Measurements from ENCODE around the gene IGF1R.

DNA sequence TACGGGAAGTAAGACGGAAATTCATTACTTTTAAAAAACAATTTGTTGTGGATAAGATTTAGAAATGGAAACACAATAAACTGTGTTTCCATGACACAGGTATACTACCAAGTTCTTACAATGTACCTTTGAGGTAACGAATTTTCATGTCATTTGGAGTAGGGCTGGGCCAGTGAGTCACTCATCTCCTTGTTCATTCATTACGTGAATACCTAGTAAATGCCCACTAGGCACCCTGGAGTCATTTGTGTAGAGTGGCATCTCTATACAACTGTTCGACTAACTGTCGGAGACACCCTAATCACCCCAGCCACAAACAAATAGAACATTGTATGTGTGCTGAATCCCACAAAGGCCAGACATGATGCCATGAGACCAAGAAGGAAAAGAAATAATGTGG, 94.8 kb downstream of the IGF1R start:
- no peak for TF ChIP-seq POLR2A (IDR thresholded peaks at IDR 0.05; ENCODE audit: control extremely low read depth in 1 of 2, low read depth in 2 of 2, low read length in 2 of 2)
- no peak for TF ChIP-seq EGR1 (IDR thresholded peaks at IDR 0.05; ENCODE audit: borderline replicate concordance, low read depth, low read length)
- TF ChIP-seq POLR2AphosphoS5 (IDR thresholded peaks at IDR 0.05; ENCODE audit: low read depth, low read length) = no peak
- TF ChIP-seq YY1 (IDR thresholded peaks at IDR 0.05; ENCODE audit: low read depth, low read length) = no peak
- no peak for TF ChIP-seq SUZ12 (IDR thresholded peaks at IDR 0.05; ENCODE audit: low read length)
- TF ChIP-seq MAFK (IDR thresholded peaks at IDR 0.05; ENCODE audit: low read depth, low read length) = no peak
- TF ChIP-seq, protein P1, sequence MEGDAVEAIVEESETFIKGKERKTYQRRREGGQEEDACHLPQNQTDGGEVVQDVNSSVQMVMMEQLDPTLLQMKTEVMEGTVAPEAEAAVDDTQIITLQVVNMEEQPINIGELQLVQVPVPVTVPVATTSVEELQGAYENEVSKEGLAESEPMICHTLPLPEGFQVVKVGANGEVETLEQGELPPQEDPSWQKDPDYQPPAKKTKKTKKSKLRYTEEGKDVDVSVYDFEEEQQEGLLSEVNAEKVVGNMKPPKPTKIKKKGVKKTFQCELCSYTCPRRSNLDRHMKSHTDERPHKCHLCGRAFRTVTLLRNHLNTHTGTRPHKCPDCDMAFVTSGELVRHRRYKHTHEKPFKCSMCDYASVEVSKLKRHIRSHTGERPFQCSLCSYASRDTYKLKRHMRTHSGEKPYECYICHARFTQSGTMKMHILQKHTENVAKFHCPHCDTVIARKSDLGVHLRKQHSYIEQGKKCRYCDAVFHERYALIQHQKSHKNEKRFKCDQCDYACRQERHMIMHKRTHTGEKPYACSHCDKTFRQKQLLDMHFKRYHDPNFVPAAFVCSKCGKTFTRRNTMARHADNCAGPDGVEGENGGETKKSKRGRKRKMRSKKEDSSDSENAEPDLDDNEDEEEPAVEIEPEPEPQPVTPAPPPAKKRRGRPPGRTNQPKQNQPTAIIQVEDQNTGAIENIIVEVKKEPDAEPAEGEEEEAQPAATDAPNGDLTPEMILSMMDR (IDR thresholded peaks at IDR 0.05; ENCODE audit: control extremely low read depth in 1 of 3, insufficient read depth in 1 of 3, low read depth in 1 of 3, low read length in 3 of 3) = no peak
- TF ChIP-seq, protein P2, sequence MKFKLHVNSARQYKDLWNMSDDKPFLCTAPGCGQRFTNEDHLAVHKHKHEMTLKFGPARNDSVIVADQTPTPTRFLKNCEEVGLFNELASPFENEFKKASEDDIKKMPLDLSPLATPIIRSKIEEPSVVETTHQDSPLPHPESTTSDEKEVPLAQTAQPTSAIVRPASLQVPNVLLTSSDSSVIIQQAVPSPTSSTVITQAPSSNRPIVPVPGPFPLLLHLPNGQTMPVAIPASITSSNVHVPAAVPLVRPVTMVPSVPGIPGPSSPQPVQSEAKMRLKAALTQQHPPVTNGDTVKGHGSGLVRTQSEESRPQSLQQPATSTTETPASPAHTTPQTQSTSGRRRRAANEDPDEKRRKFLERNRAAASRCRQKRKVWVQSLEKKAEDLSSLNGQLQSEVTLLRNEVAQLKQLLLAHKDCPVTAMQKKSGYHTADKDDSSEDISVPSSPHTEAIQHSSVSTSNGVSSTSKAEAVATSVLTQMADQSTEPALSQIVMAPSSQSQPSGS (IDR thresholded peaks at IDR 0.05; ENCODE audit: low read length) = no peak
- TF ChIP-seq SIN3A (conservative IDR thresholded peaks at IDR 0.05 in 1 of 2, IDR thresholded peaks at IDR 0.05 in 1 of 2; ENCODE audit: low read depth in 1 of 2, low read length in 2 of 2) = no peak
- TF ChIP-seq EP300 (IDR thresholded peaks at IDR 0.05; ENCODE audit: borderline replicate concordance in 1 of 2, low read depth in 2 of 2, low read length in 2 of 2) = no peak
- no peak for TF ChIP-seq TAF1 (IDR thresholded peaks at IDR 0.05; ENCODE audit: low read depth, low read length)
- TF ChIP-seq SP2 (IDR thresholded peaks at IDR 0.05; ENCODE audit: low read length) = no peak
